ENCODE results near the gene HDGFL2.

Gene HDGFL2

GRCh38 chr19:4464815-4465581 is 7.1 kb upstream of the HDGFL2 start:
- DNase-seq (ENCODE audit: low read depth in 2 of 2) = no peak

- no peak for DNase-seq (ENCODE audit: low read depth in 2 of 2)
Measured at GRCh38 chr19:4467835-4468234, 4.3 kb upstream of the HDGFL2 start.

DNA sequence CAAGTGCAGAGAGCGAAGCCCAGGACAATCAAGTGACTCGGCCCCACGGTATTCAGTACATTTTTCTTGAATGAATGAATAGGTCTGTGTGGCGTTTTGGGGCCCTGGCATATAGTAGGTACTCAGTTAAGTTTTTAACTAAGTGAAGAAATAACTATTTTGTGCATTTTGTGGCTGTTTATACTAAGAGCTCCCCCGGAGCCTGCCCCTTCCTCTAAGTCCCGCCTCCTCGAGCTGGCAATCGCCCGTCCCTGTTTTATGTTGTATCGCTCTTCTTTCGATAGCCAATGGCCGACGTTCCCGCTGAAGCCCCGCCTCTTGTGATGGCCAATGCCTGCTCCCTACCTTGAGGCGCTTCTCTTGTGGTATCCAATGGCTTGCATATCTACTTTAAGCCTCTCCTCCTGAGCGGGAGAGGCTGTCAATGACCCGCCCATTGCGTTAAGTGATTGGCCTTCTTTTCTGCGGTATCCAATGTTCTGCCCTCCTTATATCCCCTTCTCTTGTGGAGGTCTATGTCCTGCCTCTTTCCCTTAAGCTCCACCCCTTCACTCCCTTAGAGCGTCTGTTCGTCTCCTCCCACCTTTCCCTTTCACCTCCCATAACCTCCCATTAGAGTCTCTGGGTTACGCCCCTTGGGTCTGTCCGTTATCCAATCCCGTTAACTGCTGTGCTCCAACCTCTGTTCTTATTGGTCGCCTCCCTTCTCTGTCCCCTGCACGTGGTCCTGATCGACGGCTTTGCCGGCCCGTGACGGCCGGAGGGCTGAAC is 509 bp upstream of the HDGFL2 start:
- DNase-seq (ENCODE audit: low read depth in 2 of 2) = peak; percentile 96 to 98

DNA sequence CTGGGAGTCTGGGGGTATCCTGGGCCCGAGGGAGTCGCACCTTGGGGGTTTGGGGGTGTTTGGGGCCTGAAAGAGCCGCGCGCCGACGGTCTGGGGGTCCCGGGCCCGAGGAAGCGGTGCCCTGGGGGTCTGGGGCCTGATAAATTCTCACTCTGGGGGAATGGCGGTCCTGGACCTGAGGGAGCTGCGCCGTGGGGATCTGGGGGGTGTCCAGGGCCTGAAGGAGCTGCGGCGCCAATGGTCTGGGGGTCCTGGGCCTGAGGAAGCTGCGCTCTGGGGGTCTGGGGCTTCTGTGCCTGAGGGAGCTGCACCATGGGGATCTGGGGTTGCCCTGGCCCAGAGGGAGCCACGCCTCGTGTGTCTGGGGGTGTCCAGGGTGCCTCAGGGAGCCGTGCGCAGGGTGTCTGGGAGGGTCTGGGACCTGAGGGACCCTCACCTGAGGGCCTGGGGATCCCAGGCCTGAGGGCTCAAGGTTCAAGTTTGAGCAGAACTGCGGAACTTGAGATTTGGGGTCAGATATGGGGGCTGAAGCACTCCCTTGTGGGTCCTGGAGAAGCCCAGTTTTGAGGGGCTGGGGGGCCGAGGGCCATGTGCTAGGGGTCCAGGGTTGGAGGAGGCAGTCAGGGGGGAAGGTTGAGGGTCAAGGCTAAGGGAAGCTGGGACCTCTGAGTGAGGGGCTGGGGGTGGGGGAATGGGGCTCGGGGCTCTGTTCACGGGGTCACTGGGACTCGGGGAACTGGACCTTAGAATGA is 1.1 kb downstream of the HDGFL2 start:
- no peak for DNase-seq (ENCODE audit: low read depth in 2 of 2)

DNA sequence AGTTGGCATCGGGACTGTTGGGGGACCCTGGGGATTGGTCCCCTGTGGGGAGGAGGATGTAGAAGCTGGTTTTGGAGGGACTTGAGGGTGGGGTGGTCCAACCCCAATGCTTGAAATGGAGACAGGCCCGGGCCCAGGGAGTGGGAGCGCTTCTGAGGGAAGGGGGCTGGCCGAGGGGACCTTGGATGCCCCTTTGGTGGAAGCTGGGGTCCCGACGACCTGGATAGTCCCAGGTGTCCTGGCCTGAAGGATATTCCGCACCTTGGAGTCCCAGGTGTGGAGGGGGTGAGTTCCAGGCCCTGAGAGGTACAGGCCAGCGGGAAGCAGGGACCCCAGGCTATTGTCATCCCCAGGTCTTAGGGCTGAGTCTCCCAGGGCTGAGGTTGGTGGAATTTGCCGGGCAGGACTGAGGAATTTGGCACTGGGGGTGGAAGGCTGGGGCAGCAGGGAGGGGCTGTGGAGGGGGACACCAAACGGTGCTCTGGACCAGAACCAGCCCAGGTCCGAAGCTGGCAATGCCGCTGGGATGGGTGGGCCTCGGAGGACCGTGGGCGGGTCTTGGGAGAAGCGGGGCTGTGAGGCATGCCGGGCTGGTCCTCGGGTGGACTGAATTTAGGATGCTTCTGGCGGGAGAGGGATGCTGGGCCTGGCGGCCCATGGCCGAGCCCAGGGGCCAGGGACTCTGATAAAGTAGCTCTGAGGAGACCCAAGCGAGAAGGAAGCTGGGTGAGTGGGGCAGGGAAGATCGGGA is 1.8 kb downstream of the HDGFL2 start:
- DNase-seq (ENCODE audit: low read depth in 2 of 2) = no peak

GRCh38 chr19:4474514-4475022 is 2.5 kb downstream of the HDGFL2 start:
- no peak for DNase-seq (ENCODE audit: low read depth in 2 of 2)

DNA sequence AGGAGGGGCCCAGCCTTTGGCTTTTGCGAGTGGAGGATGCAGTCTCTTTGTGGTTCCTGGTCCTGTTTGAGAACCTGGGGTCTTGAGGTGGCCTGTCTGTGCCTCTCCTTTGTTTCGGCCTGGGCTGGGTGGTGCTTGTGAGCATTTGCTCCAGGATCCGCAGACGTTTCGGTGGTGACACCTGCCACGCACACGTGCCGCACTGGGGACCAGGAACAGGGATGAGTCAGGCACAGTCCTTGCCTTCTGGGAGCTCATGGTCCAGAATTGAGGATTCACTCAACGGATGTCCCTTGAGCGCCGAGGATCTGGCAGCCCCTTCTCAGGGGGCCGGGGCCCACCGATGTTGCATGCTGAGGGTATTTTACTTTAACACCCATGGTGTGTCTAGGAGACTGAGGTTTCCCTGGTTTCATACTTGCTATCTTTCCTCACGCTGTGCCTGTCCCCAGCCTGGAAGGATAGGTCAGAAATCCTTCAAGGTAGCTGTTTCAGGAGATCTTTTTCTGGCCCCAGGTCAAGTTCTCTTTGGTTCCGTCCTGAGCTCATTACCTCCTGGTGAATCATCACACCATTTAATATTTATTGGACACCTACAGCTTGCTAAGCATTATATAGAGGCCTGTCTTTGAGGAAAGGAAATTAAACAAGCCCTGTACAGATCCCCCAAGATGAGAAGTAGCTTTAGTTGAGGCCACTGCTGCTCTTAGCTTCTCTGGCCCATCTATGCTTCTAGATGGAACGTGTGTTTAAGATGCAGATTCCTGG is 5.1 kb downstream of the HDGFL2 start:
- DNase-seq (ENCODE audit: low read depth in 2 of 2) = no peak

DNA sequence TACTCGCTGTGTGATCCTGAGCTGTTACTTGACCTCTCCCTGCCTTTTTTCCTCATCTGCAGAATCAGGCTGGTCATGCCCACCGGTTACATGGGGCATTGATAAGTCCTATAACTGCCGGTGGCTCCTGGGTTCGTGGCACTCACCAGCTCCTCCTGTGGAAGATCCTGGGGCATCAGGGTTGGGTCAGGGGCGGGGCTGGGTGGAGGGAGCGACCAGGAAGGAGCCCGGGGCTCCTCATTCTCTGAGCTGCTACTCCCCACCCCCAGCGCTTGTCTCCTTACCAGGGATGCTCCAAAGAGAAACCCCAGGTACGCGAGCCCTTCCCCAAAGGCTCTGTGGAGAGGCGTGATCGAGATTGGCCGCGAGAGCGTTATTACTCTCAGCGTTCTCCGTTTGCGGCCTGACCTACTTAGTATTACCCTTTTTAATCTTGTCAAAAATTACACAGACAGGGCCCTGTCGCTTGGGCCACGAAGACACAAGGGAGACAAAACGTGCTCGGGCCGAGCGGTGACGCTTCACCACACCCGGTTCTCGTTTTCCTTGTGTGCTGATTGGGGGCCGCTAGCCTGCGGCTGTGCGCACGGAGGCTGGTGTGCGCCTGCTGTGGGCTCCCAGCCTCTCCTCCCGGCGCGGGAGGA is 10.7 kb downstream of the HDGFL2 start:
- no peak for DNase-seq (ENCODE audit: low read depth in 2 of 2)

GRCh38 chr19:4483385-4483784 is 11.3 kb downstream of the HDGFL2 start:
- DNase-seq (ENCODE audit: low read depth in 2 of 2) = no peak

GRCh38 chr19:4487572-4487971 is 15.5 kb downstream of the HDGFL2 start:
- no peak for DNase-seq (ENCODE audit: low read depth in 2 of 2)

- DNase-seq (ENCODE audit: low read depth in 2 of 2) = no peak
Measured at GRCh38 chr19:4488496-4488895, 16.4 kb downstream of the HDGFL2 start.

- no peak for DNase-seq (ENCODE audit: low read depth in 2 of 2)
Measured at GRCh38 chr19:4491446-4491845, 19.3 kb downstream of the HDGFL2 start.

DNA sequence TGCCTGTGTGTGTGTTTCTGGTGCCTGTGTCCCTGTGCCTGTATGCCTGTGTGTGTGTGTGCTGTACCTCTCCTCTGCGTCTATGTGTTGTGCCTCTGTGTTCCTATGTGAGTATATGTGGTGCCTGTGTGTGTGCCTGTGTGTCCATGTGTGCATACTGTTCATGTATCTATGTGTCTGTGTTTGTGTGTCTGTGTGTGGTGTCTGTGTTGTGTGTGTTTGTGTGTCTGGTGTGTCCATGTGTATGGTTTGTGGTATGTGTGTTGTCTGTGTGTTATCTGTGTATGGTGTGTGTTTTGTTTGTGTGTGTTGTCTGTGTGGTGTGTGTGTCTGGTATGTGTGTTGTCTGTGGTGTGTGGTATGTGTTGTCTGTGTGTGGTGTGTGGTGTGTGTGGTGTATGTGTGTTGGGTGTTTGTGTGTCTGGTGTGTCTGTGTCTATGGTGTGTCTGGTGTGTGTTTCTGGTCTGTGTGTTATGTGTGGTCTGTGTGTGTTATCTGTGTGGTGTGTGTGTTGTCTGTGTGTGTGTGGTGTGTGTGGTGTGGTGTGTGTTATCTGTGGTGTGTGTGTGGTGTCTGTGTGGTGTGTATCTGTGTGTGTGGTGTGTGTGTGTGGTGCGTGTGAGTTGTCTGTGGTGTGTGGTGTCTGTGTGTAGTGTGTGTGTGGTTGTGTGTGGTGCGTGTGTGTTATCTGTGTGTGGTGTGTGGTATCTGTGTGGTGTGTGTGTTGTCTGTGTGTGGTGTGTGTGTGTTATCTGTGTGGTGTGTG is 20.4 kb downstream of the HDGFL2 start:
- DNase-seq (ENCODE audit: low read depth in 2 of 2) = no peak

- no peak for DNase-seq (ENCODE audit: low read depth in 2 of 2)
Measured at GRCh38 chr19:4493104-4493928, 21.2 kb downstream of the HDGFL2 start.

- DNase-seq (ENCODE audit: low read depth in 2 of 2) = no peak
Measured at GRCh38 chr19:4493929-4494690, 22.0 kb downstream of the HDGFL2 start.

- DNase-seq (ENCODE audit: low read depth in 2 of 2) = no peak
Measured at GRCh38 chr19:4494691-4495064, 22.6 kb downstream of the HDGFL2 start.

- no peak for DNase-seq (ENCODE audit: low read depth in 2 of 2)
Measured at GRCh38 chr19:4495471-4495870, 23.4 kb downstream of the HDGFL2 start.

GRCh38 chr19:4496304-4496703 is 24.2 kb downstream of the HDGFL2 start:
- DNase-seq (ENCODE audit: low read depth in 2 of 2) = no peak

All from stimulated activated CD8-positive, alpha-beta memory T cell treated with anti-CD3 and anti-CD28 coated beads, Interleukin-7, amount 100 ng/mL, for 4 hours (primary cell).